ENCODE results near the gene TCP11L1. TPM values are rescaled to one million over a fixed set of nuclear protein-coding genes. Genes with fewer than 3 reads are reported as not detected.

The TCP11L1 gene
- total and polyA plus RNA-seq, 9 of the 15 experiments (the other 6 are each of a cell fraction or from before 2014, with no cell fraction given), result 1.6 to 15.3 (median 5.4) TPM

DNA sequence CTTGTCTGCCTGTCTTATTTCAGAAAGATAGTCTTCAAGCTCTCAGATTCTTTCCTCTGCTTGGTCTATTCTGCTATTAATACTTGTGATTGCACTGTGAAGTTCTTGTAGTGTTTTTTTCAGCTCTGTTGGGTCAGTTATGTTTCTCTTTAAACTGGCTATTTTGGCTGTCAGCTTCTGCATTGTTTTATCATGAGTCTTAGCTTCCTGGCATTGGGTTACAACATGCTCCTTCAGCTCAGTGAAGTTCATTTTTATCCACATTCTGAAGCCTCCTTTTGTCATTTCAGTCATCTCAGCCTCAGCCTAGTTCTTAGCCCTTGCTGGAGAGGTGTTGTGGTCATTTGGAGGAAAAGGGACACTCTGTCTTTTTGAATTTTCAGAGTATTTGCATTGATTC lies 39.2 kb upstream of the TCP11L1 start:
- Histone ChIP-seq H3K9ac (ENCODE audit: insufficient read depth in 1 of 2, low read depth in 2 of 2, low read length in 2 of 2) (no peak overlapping the region), H3K36me3 (ENCODE audit: control insufficient read depth, insufficient read depth, low read length) (no peaks in the 10 kb centered on the region), H3K4me1 (replicated peaks in 1 of 2; ENCODE audit: control insufficient read depth in 2 of 2, insufficient read depth in 2 of 2, low read length in 2 of 2) (no peaks in the 10 kb centered on the region), H3K27me3 (ENCODE audit: control insufficient read depth in 2 of 2, insufficient read depth in 2 of 2, low read length in 2 of 2) (peaks cover 6 to 9% of the 10 kb centered on the region in 2 experiments; a peak in 3 of 5 replicates), H3K27ac (ENCODE audit: extremely low read depth, low read depth, low read length) (no peak overlapping the region), H4K20me1 (replicated peaks; ENCODE audit: control insufficient read depth, insufficient read depth, low read length) (no peaks in the 10 kb centered on the region), H3K9me1 (ENCODE audit: control insufficient read depth, insufficient read depth, low read length) (no peaks in the 10 kb centered on the region), H3K4me2 (ENCODE audit: insufficient read depth, low read length) (no peak overlapping the region), H3K4me3 (no peak overlapping the region), H3K79me2 (ENCODE audit: control insufficient read depth, insufficient read depth, low read length) (no peaks in the 10 kb centered on the region), H3K9me3 (replicated peaks; ENCODE audit: control insufficient read depth, insufficient read depth, low read depth, low read length) (no peaks in the 10 kb centered on the region), H2AFZ (ENCODE audit: low read depth, low read length) (no peak overlapping the region)
- BruUV-seq (replicated peaks), result no TSS peak
- TF ChIP-seq GABPB1 (CRISPR knock-in tag; IDR thresholded peaks at IDR 0.05) (no peak), HMGN3 (IDR thresholded peaks at IDR 0.05; ENCODE audit: borderline replicate concordance, extremely low read depth, insufficient read length, low read depth, low read length) (no peak), MYBL2 (IDR thresholded peaks at IDR 0.05; ENCODE audit: low read depth) (no peak), MYBL2 (CRISPR knock-in tag; IDR thresholded peaks at IDR 0.05; ENCODE audit: borderline replicate concordance) (no peak), ZNF224 (CRISPR knock-in tag; IDR thresholded peaks at IDR 0.05) (no peak), NFIC (IDR thresholded peaks at IDR 0.05) (no peak), U2AF2 (optimal IDR thresholded peaks at IDR 0.05; ENCODE audit: low read depth, low read length) (no peak)
- TF ChIP-seq, protein P1, sequence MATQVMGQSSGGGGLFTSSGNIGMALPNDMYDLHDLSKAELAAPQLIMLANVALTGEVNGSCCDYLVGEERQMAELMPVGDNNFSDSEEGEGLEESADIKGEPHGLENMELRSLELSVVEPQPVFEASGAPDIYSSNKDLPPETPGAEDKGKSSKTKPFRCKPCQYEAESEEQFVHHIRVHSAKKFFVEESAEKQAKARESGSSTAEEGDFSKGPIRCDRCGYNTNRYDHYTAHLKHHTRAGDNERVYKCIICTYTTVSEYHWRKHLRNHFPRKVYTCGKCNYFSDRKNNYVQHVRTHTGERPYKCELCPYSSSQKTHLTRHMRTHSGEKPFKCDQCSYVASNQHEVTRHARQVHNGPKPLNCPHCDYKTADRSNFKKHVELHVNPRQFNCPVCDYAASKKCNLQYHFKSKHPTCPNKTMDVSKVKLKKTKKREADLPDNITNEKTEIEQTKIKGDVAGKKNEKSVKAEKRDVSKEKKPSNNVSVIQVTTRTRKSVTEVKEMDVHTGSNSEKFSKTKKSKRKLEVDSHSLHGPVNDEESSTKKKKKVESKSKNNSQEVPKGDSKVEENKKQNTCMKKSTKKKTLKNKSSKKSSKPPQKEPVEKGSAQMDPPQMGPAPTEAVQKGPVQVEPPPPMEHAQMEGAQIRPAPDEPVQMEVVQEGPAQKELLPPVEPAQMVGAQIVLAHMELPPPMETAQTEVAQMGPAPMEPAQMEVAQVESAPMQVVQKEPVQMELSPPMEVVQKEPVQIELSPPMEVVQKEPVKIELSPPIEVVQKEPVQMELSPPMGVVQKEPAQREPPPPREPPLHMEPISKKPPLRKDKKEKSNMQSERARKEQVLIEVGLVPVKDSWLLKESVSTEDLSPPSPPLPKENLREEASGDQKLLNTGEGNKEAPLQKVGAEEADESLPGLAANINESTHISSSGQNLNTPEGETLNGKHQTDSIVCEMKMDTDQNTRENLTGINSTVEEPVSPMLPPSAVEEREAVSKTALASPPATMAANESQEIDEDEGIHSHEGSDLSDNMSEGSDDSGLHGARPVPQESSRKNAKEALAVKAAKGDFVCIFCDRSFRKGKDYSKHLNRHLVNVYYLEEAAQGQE (IDR thresholded peaks at IDR 0.05; ENCODE audit: borderline replicate concordance), result no peak
- TF ChIP-seq, protein P1 (CRISPR knock-in tag; IDR thresholded peaks at IDR 0.05; ENCODE audit: low read depth), result no peak
- TF ChIP-seq, protein P2, sequence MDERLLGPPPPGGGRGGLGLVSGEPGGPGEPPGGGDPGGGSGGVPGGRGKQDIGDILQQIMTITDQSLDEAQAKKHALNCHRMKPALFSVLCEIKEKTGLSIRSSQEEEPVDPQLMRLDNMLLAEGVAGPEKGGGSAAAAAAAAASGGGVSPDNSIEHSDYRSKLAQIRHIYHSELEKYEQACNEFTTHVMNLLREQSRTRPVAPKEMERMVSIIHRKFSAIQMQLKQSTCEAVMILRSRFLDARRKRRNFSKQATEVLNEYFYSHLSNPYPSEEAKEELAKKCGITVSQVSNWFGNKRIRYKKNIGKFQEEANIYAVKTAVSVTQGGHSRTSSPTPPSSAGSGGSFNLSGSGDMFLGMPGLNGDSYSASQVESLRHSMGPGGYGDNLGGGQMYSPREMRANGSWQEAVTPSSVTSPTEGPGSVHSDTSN (CRISPR knock-in tag; IDR thresholded peaks at IDR 0.05; ENCODE audit: low read depth), result no peak
- TF ChIP-seq, protein P2 (tag; conservative IDR thresholded peaks at IDR 0.05; ENCODE audit: low read depth), result no peak
- TF ChIP-seq, protein P3, sequence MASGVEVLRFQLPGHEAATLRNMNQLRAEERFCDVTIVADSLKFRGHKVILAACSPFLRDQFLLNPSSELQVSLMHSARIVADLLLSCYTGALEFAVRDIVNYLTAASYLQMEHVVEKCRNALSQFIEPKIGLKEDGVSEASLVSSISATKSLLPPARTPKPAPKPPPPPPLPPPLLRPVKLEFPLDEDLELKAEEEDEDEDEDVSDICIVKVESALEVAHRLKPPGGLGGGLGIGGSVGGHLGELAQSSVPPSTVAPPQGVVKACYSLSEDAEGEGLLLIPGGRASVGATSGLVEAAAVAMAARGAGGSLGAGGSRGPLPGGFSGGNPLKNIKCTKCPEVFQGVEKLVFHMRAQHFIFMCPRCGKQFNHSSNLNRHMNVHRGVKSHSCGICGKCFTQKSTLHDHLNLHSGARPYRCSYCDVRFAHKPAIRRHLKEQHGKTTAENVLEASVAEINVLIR (CRISPR knock-in tag; IDR thresholded peaks at IDR 0.05), result no peak
- CTCF ChIA-PET (ENCODE audit: low intra/inter-chr PET ratio), result no interaction called here
- DNase-seq (ENCODE audit: extremely low read depth in 1 of 4, low spot score in 3 of 4), result no peak
- intact Hi-C loops (cut with micrococcal nuclease) (no loop called here), in situ Hi-C loops (cut with MboI) (no loop called here)
- POLR2A ChIA-PET, result no interaction called here
- FAIRE-seq, result no peak
- ATAC-seq, result no peak
